DND-41 (cell line): Measurements from ENCODE around the gene LOX.

Experiments
- ATAC-seq: fragments of 200-7000 bp; cut with Tn5 transposase; 3 replicates; pipeline ENCODE4 v1.9.1; 2021; ENCODE audit warnings: low read depth; ENCODE audit not compliant: insufficient read depth
- DNase-seq: peaks from one replicate; pipeline ENCODE4 v3.0.0-alpha.2; 2020
- H2AFZ ChIP-seq: 2 replicates; pipeline ENCODE4 v1.6.0; 2012; ENCODE audit warnings: low read depth, low read length
- H3K27ac ChIP-seq: 2 replicates; pipeline ENCODE4 v1.5.1; 2012; ENCODE audit warnings: low read length, inconsistent platforms
- H3K27me3 ChIP-seq: fragments of 200-600 bp; sonication (generic); 2 replicates; pipeline ENCODE4 v1.6.0; 2012; ENCODE audit warnings: low read length, mild to moderate bottlenecking, inconsistent platforms; ENCODE audit not compliant: insufficient read depth, poor library complexity
- H3K36me3 ChIP-seq: 2 replicates; pipeline ENCODE4 v1.5.1; 2012; ENCODE audit warnings: low read length, inconsistent platforms; ENCODE audit not compliant: insufficient read depth
- H3K4me1 ChIP-seq: 2 replicates; pipeline ENCODE4 v1.5.1; 2012; ENCODE audit warnings: mild to moderate bottlenecking, low read length; ENCODE audit not compliant: insufficient read depth
- H3K4me2 ChIP-seq: 2 replicates; pipeline ENCODE4 v1.6.0; 2012; ENCODE audit warnings: mild to moderate bottlenecking, moderate library complexity, low read length, inconsistent platforms; ENCODE audit not compliant: insufficient read depth
- H3K4me3 ChIP-seq, 2 experiments: fragments of 200-600 bp in 1 of 2; shearing (Covaris generic) in 1 of 2; 2 replicates each; pipeline ENCODE4 v1.5.1; 2012 to 2016; ENCODE audit warnings: inconsistent platforms in 2 of 2, low read length in 2 of 2, mild to moderate bottlenecking in 2 of 2, low read depth in 1 of 2, moderate library complexity in 1 of 2
- H3K79me2 ChIP-seq: 2 replicates; pipeline ENCODE4 v1.6.0; 2012; ENCODE audit warnings: low read length, inconsistent platforms; ENCODE audit not compliant: insufficient read depth
- H3K9ac ChIP-seq: 2 replicates; pipeline ENCODE4 v1.6.0; 2012; ENCODE audit warnings: low read depth, mild to moderate bottlenecking, inconsistent platforms, low read length, moderate library complexity
- H3K9me3 ChIP-seq: 2 replicates; pipeline ENCODE4 v1.5.1; 2012; ENCODE audit warnings: low read length, moderate library complexity, mild to moderate bottlenecking, inconsistent platforms; ENCODE audit not compliant: insufficient read depth, severe bottlenecking
- H4K20me1 ChIP-seq: 2 replicates; pipeline ENCODE4 v1.6.0; 2012; ENCODE audit warnings: low read length; ENCODE audit not compliant: insufficient read depth
- EZH2 ChIP-seq: IDR thresholded peaks from 3 replicates; pipeline ENCODE4 v1.6.1; 2012; ENCODE audit warnings: borderline replicate concordance, low read depth, mild to moderate bottlenecking, moderate library complexity, low read length, inconsistent platforms; ENCODE audit not compliant: severe bottlenecking
- TF ChIP-seq, protein P1 (sequence below): IDR thresholded peaks from 2 replicates; pipeline ENCODE4 v1.5.1; 2012; ENCODE audit warnings: borderline replicate concordance, low read length, moderate library complexity, mild to moderate bottlenecking; ENCODE audit not compliant: poor library complexity, severe bottlenecking; ENCODE audit errors: extremely low read depth

The LOX gene

DNA sequence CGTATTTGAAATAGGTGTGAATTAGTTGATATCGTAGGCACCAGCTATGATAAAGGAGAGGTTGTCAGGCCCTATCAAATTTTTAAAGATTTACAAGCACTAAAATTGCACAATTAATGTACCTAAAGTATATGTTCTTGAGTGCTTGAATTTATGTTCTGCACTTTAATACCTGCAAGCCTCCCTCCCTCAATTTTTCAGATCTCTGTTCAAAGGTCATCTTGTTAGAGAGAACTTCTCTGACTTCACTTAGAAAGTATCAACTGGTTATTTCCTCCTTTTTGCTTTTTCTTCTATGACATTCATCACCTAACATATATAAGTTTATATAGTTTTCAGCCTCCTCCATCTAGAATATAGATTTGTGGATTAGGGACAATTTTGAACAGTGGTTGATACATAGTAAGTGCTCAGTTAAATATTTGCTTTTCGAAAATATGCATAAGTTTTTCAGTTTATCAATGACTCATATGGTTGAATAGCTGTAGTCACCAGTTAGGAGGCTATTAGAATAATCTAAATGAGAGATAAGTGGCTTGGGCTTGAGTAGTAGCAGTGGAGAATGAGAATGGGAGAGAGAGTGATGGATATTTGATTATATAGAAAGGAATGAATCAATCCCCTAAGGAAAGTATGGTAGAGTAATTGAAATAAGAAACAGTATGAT lies 37.3 kb downstream of the LOX start:
- Histone ChIP-seq H3K9ac (no peak overlapping the region), H3K9me3 (peaks cover 4% of the 10 kb centered on the region), H3K27ac (no peak overlapping the region), H3K27me3 (no peaks in the 10 kb centered on the region), H3K4me1 (no peaks in the 10 kb centered on the region), H2AFZ (no peak overlapping the region), H3K36me3 (peaks cover 9% of the 10 kb centered on the region), H3K79me2 (no peaks in the 10 kb centered on the region), H3K4me2 (no peak overlapping the region), H4K20me1 (no peaks in the 10 kb centered on the region), H3K4me3 (no peak overlapping the region)
- TF ChIP-seq, protein P1, sequence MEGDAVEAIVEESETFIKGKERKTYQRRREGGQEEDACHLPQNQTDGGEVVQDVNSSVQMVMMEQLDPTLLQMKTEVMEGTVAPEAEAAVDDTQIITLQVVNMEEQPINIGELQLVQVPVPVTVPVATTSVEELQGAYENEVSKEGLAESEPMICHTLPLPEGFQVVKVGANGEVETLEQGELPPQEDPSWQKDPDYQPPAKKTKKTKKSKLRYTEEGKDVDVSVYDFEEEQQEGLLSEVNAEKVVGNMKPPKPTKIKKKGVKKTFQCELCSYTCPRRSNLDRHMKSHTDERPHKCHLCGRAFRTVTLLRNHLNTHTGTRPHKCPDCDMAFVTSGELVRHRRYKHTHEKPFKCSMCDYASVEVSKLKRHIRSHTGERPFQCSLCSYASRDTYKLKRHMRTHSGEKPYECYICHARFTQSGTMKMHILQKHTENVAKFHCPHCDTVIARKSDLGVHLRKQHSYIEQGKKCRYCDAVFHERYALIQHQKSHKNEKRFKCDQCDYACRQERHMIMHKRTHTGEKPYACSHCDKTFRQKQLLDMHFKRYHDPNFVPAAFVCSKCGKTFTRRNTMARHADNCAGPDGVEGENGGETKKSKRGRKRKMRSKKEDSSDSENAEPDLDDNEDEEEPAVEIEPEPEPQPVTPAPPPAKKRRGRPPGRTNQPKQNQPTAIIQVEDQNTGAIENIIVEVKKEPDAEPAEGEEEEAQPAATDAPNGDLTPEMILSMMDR = no peak
- no peak for TF ChIP-seq EZH2
- DNase-seq (no peak), ATAC-seq (no peak)

DNA sequence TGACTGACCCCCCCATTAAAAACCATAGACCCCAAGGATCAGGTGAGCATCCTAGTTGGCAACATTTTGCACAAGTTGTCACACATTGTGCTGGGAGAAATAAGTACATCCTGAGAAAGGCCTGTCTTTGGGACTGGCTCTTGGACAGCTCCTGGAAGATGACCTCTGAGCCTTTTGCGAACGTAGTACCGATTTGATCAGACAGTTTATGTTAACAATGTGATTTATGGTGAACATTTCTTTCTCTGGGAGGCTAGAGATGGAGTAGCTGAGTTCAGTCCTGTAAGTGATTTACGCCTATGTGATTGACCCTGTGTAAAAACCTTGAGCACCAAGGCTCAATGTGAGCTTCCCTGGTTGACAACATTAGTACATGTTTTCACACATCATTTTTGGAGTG lies 41.7 kb downstream of the LOX start:
- H2AFZ ChIP-seq = no peak overlapping the region
- TF ChIP-seq EZH2 = no peak
- TF ChIP-seq, protein P1 = no peak
- no peaks in the 10 kb centered on the region for H4K20me1 ChIP-seq
- peaks cover 22% of the 10 kb centered on the region for H3K36me3 ChIP-seq
- DNase-seq (no peak), ATAC-seq (no peak)
- H3K9ac ChIP-seq = no peak overlapping the region
- no peaks in the 10 kb centered on the region for H3K27me3 ChIP-seq
- no peaks in the 10 kb centered on the region for H3K9me3 ChIP-seq
- no peak overlapping the region for H3K4me2 ChIP-seq
- H3K79me2 ChIP-seq = no peaks in the 10 kb centered on the region
- no peak overlapping the region for H3K4me3 ChIP-seq
- no peak overlapping the region for H3K27ac ChIP-seq
- H3K4me1 ChIP-seq = no peaks in the 10 kb centered on the region

DNA sequence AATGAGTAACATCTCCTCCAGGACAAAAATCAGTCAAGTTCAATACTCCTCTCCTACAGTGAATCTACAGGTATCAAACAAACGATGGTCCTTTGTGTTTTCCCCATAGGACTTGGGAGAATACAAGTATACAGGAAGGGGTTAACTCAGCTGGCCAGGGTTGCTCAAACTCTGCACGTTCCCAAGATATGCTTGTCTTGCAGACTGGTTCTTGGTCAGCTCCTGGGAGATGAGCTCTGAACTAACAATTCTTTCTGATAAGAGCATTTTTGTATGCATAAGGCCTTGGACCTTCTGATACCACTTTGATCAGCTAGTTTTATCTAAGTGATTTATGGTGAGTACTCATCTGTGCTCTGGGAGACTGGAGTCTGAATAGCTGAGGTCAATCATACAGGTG lies 42.1 kb downstream of the LOX start:
- ATAC-seq (no peak), DNase-seq (no peak)
- no peaks in the 10 kb centered on the region for H3K27me3 ChIP-seq
- no peak overlapping the region for H3K4me3 ChIP-seq
- no peaks in the 10 kb centered on the region for H4K20me1 ChIP-seq
- no peaks in the 10 kb centered on the region for H3K79me2 ChIP-seq
- peaks cover 26% of the 10 kb centered on the region for H3K36me3 ChIP-seq
- no peaks in the 10 kb centered on the region for H3K9me3 ChIP-seq
- no peak overlapping the region for H2AFZ ChIP-seq
- H3K4me2 ChIP-seq = no peak overlapping the region
- H3K4me1 ChIP-seq = no peaks in the 10 kb centered on the region
- TF ChIP-seq, protein P1 = no peak
- no peak for TF ChIP-seq EZH2
- no peak overlapping the region for H3K9ac ChIP-seq
- H3K27ac ChIP-seq = no peak overlapping the region

DNA sequence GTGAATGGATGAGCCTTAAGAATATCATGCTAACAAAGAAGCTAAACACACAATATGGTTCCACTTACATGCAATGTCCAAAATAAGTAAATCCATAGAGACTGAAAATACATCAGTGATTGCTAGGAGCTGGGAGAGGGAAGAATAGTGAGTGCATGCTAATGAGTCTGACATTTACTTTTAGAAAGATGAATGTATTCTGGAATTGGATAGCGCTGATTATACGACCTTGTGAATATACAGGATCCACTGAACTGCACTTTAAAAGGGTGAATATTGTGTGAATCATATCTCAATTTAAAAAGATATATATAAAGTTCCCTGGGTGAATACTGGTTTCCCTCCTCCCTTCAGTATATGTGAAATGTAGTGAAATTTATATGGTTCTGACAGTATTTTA lies 46.2 kb downstream of the LOX start:
- H3K36me3 ChIP-seq = peaks cover 44% of the 10 kb centered on the region
- H3K79me2 ChIP-seq = no peaks in the 10 kb centered on the region
- H4K20me1 ChIP-seq = no peaks in the 10 kb centered on the region
- no peaks in the 10 kb centered on the region for H3K27me3 ChIP-seq
- H3K27ac ChIP-seq = no peak overlapping the region
- no peak overlapping the region for H3K4me3 ChIP-seq
- no peak overlapping the region for H2AFZ ChIP-seq
- H3K9ac ChIP-seq = no peak overlapping the region
- H3K4me2 ChIP-seq = no peak overlapping the region
- no peaks in the 10 kb centered on the region for H3K9me3 ChIP-seq
- ATAC-seq (no peak), DNase-seq (no peak)
- no peaks in the 10 kb centered on the region for H3K4me1 ChIP-seq
- TF ChIP-seq, protein P1 = no peak
- TF ChIP-seq EZH2 = no peak
